Smooth muscle cell (in vitro differentiated cells): ENCODE data around the gene BPIFB2. TPM values are rescaled to one million over a fixed set of nuclear protein-coding genes. Genes with fewer than 3 reads are reported as not detected.

Experiments used
- DNase-seq: peaks from one replicate; lab custom pipeline; 2025; ENCODE audit not compliant: unreplicated experiment; lab: John Stamatoyannopoulos, UW
- H2AFZ ChIP-seq: fragments of 200-600 bp; sonication (generic); 2 replicates; pipeline ENCODE4 v1.6.0; 2016; ENCODE audit warnings: antibody characterized with exemption, low read depth, mild to moderate bottlenecking
- H3F3A ChIP-seq: fragments of 200-600 bp; sonication (generic); 2 replicates; pipeline ENCODE4 v1.6.0; 2017; ENCODE audit warnings: antibody characterized with exemption, low read depth
- H3K27ac ChIP-seq: fragments of 200-600 bp; sonication (generic); 2 replicates; pipeline ENCODE4 v1.5.1; 2016; ENCODE audit warnings: low read depth, mild to moderate bottlenecking
- H3K27me3 ChIP-seq: fragments of 200-600 bp; sonication (generic); 2 replicates; pipeline ENCODE4 v1.6.1; 2016; ENCODE audit warnings: low read depth, mild to moderate bottlenecking
- H3K36me3 ChIP-seq: fragments of 200-600 bp; sonication (generic); 2 replicates; pipeline ENCODE4 v1.5.1; 2016; ENCODE audit warnings: low read depth
- H3K4me1 ChIP-seq: fragments of 200-600 bp; sonication (generic); 2 replicates; pipeline ENCODE4 v1.5.1; 2016; ENCODE audit warnings: low read depth
- H3K4me2 ChIP-seq: fragments of 200-600 bp; sonication (generic); 2 replicates; pipeline ENCODE4 v1.6.0; 2016; ENCODE audit warnings: mild to moderate bottlenecking
- H3K4me3 ChIP-seq: fragments of 200-600 bp; sonication (generic); 2 replicates; pipeline ENCODE4 v1.5.1; 2016; ENCODE audit warnings: mild to moderate bottlenecking
- H3K79me2 ChIP-seq: fragments of 200-600 bp; sonication (generic); 2 replicates; pipeline ENCODE4 v1.6.0; 2016; ENCODE audit warnings: low read depth, mild to moderate bottlenecking
- H3K9ac ChIP-seq: fragments of 200-600 bp; sonication (generic); 2 replicates; pipeline ENCODE4 v1.6.0; 2016; ENCODE audit warnings: low read depth
- H3K9me3 ChIP-seq: fragments of 200-600 bp; sonication (generic); replicated peaks from 2 replicates; pipeline ENCODE4 v1.5.1; 2016; ENCODE audit warnings: low read depth
- H4K20me1 ChIP-seq: fragments of 200-600 bp; sonication (generic); 2 replicates; pipeline ENCODE4 v1.6.0; 2016; ENCODE audit warnings: low read depth
- CTCF ChIP-seq: fragments of 200-600 bp; sonication (generic); IDR thresholded peaks from 2 replicates; pipeline ENCODE4 v1.5.1; 2017; ENCODE audit warnings: borderline replicate concordance, mild to moderate bottlenecking, antibody characterized with exemption; ENCODE audit not compliant: insufficient read depth, poor library complexity, severe bottlenecking
- WGBS: methylation state at CpG from one replicate; pipeline ENCODE4 v1.1.7; 2016; ENCODE audit warnings: low lambda C conversion rate; 5-methylcytosine and 5-hydroxymethylcytosine counted together
- polyA plus RNA-seq: library from polyadenylated mRNA; unstranded; fragments of >200 nt; fragmentation: Nextera tagmentation; extraction: Ambion mirVana; gene quantifications from 2 replicates; pipeline ENCODE4 v1.2.1, GENCODE V29; 2016
- total RNA-seq: library from RNA; depleted of rRNA; stranded (reverse); fragments of >200 nt; gene quantifications from 2 replicates; pipeline ENCODE4 v1.2.3, GENCODE V29; 2014

BPIFB2 gene
- total and polyA plus RNA-seq, 2 experiments from 2014 or later, result not detected

DNA sequence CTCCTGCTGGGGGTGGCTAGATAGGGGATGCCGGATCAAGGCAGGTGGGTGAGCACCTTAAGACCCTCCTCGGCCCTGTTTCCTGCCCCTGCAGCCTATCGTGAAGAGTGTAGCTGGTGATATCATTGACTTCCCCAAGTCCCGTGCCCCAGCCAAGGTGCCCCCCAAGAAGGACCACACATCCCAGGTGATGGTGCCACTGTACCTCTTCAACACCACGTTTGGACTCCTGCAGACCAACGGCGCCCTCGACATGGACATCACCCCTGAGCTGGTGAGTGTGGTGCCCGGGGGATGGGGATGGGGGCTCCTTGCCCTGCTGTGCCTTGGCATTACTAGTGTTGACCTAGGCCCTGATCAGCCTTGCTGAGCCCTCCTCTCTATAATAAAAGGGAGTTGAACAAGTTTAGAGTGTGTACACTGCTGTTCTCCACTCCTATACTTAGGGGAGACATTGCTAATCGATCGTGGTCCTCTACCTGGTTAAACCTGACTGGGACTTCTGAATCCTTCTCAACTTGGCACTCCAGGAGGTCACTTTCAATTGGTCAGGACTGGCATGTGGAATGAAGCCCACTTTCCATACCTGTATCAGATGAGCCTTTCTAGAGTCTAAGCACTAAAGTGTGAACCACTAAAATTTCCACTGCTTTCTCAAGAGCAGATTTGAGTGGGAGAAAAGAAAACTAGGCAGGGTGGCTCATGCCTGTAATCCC is 57.2 kb downstream of the BPIFB2 start:
- WGBS, result 96% methylated on average over 11 of the region's 11 CpGs
- Histone ChIP-seq H3K27ac (no peak overlapping the region), H4K20me1 (no peaks in the 10 kb centered on the region), H3K36me3 (no peaks in the 10 kb centered on the region), H3K9me3 (no peaks in the 10 kb centered on the region), H3K4me1 (no peaks in the 10 kb centered on the region), H2AFZ (no peak overlapping the region), H3F3A (no peaks in the 10 kb centered on the region), H3K27me3 (peaks cover 4% of the 10 kb centered on the region), H3K79me2 (no peaks in the 10 kb centered on the region), H3K9ac (no peak overlapping the region), H3K4me3 (no peak overlapping the region), H3K4me2 (no peak overlapping the region)
- no peak for TF ChIP-seq CTCF
- DNase-seq, result no peak

- H3K4me1 ChIP-seq, result no peaks in the 10 kb centered on the region
- H3K9ac ChIP-seq, result no peak overlapping the region
- H3F3A ChIP-seq, result no peaks in the 10 kb centered on the region
- no peak for TF ChIP-seq CTCF
- no peak overlapping the region for H3K27ac ChIP-seq
- no peaks in the 10 kb centered on the region for H3K79me2 ChIP-seq
- H3K4me2 ChIP-seq, result no peak overlapping the region
- H2AFZ ChIP-seq, result no peak overlapping the region
- no peaks in the 10 kb centered on the region for H3K36me3 ChIP-seq
- DNase-seq, result no peak
- no peaks in the 10 kb centered on the region for H4K20me1 ChIP-seq
- 88% methylated on average over 9 of the region's 9 CpGs for WGBS
- no peak overlapping the region for H3K4me3 ChIP-seq
- no peaks in the 10 kb centered on the region for H3K9me3 ChIP-seq
- peaks cover 5% of the 10 kb centered on the region for H3K27me3 ChIP-seq
Observed at GRCh38 chr20:33065785-33066184, 58.3 kb downstream of the BPIFB2 start.

DNA sequence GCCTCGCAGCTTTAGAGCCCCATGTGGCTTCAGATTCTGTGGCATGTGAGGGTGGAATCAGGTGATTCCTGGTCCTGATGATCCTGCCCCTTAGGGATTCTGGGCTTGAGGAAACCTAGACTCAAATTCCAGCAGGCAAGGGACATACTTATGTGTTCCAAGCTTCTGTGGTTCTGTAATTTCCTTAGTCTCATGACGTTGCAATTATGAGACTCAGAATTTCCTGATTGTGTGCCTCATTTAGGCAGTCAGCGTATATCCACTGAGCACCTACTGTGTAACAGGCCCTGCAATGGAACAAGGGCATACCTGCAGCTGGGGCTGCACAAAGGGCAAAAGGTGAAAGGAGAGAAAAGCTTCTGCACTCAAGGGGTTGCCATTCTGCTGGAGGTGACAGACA is 60.3 kb downstream of the BPIFB2 start:
- no peak for TF ChIP-seq CTCF
- H3K27me3 ChIP-seq, result peaks cover 5% of the 10 kb centered on the region
- no peak overlapping the region for H3K9ac ChIP-seq
- H3F3A ChIP-seq, result no peaks in the 10 kb centered on the region
- no peaks in the 10 kb centered on the region for H3K9me3 ChIP-seq
- no peaks in the 10 kb centered on the region for H3K79me2 ChIP-seq
- H3K4me2 ChIP-seq, result no peak overlapping the region
- H4K20me1 ChIP-seq, result no peaks in the 10 kb centered on the region
- H3K36me3 ChIP-seq, result no peaks in the 10 kb centered on the region
- H3K4me1 ChIP-seq, result no peaks in the 10 kb centered on the region
- no peak overlapping the region for H3K4me3 ChIP-seq
- no peak overlapping the region for H3K27ac ChIP-seq
- 88% methylated on average over 3 of the region's 3 CpGs for WGBS
- no peak for DNase-seq
- H2AFZ ChIP-seq, result no peak overlapping the region

- TF ChIP-seq CTCF, result no peak
- no peak overlapping the region for H3K4me3 ChIP-seq
- no peak for DNase-seq
- no peaks in the 10 kb centered on the region for H3F3A ChIP-seq
- WGBS, result 90% methylated on average over 12 of the region's 12 CpGs
- no peaks in the 10 kb centered on the region for H3K79me2 ChIP-seq
- no peaks in the 10 kb centered on the region for H3K36me3 ChIP-seq
- H3K9ac ChIP-seq, result no peak overlapping the region
- no peak overlapping the region for H2AFZ ChIP-seq
- no peaks in the 10 kb centered on the region for H3K9me3 ChIP-seq
- peaks cover 5% of the 10 kb centered on the region for H3K27me3 ChIP-seq
- no peaks in the 10 kb centered on the region for H3K4me1 ChIP-seq
- H3K27ac ChIP-seq, result no peak overlapping the region
- no peaks in the 10 kb centered on the region for H4K20me1 ChIP-seq
- H3K4me2 ChIP-seq, result no peak overlapping the region
Observed at GRCh38 chr20:33068251-33068939, 60.9 kb downstream of the BPIFB2 start.
